Ascending aorta (tissue), 2 donors: ENCODE data around the gene ADPRS. TPM values are rescaled to one million over a fixed set of nuclear protein-coding genes. Genes with fewer than 3 reads are reported as not detected.
A peak's percentile ranks its signal among the peaks of the same experiment; 100 is the strongest.

Experiments used
- DNase-seq, 2 donors: peaks; one replicate each; pipeline ENCODE4 v3.0.0-alpha.2; 2019; ENCODE audit warnings: low spot score in 2 of 2
- H3K27ac ChIP-seq, 2 donors: fragments of 200-600 bp; sonication (generic); one replicate each; pipeline ENCODE4 v1.5.1; 2016 to 2017; ENCODE audit warnings: mild to moderate bottlenecking in 1 of 2
- H3K27me3 ChIP-seq: fragments of 200-600 bp; sonication (generic); one replicate; pipeline ENCODE4 v1.5.1; 2017
- H3K36me3 ChIP-seq, 2 donors: fragments of 200-600 bp; sonication (generic); one replicate each; pipeline ENCODE4 v1.5.1; 2016
- H3K4me1 ChIP-seq, 2 donors: fragments of 200-600 bp; sonication (generic); one replicate each; pipeline ENCODE4 v1.5.1; 2016 to 2017; ENCODE audit warnings: mild to moderate bottlenecking in 1 of 2
- H3K4me3 ChIP-seq, 2 donors: fragments of 200-600 bp; sonication (generic); one replicate each; pipeline ENCODE4 v1.5.1; 2016 to 2017; ENCODE audit warnings: mild to moderate bottlenecking in 1 of 2
- H3K9me3 ChIP-seq, 2 donors: fragments of 200-600 bp; sonication (generic); one replicate each; pipeline ENCODE4 v1.5.1; 2016
- intact Hi-C: fragments of 100-400 bp; cut with DNase I; formaldehyde crosslinking; loops from one replicate; pipeline ENCODE4 v1.15.1; 2023
- total RNA-seq: library from RNA; depleted of rRNA; stranded (reverse); fragments of >200 nt; gene quantifications from one replicate; pipeline ENCODE4 v1.1.0, GENCODE V29; 2016
- TF ChIP-seq, protein P1 (sequence below), 3 experiments: fragments of 200-600 bp in 2 of 3; fragments of 450-650 bp in 1 of 3; sonication (generic) in 2 of 3; IDR thresholded peaks; one replicate each; pipeline ENCODE4 v1.5.1; 2016 to 2019; ENCODE audit warnings: antibody characterized with exemption in 3 of 3, mild to moderate bottlenecking in 1 of 3, moderate library complexity in 1 of 3

Gene ADPRS
- total RNA-seq, 1 donor from 2014 or later: 69.3 TPM

DNA sequence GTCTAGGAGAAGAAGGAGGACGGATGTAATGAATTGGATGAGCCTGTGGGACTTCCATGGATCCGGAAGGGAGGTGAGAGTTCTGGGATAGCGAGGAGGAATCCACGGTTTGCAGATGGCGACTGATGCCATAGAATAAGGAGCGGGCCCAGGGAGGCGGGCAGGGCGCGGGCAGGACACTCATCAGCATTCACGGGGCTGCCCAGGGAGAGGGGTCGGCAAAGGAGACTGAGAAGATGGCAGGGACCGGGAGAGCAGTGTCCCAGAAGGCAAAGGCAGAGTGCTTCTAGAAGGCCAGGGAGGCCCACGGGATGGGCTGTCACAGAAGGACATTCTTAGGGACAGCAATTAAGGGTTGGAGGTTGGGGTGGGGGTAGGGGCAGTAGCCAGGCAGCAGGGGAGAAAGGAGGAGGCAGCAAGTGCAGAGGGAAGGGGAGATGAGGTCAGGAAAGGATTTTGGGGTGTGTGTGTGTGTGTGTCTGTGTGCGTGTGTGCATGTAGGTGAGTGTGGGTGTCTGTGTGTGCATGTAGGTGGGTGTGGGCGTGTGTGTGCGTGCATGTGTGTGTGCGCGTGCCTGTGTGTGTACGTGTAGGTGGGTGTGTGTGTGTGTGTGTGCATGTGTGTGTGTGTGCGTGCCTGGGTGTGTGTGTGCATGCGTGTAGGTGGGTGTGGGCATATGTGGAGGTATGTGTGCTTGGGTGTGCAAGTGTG, 37.5 kb downstream of the ADPRS start:
- TF ChIP-seq, protein P1, sequence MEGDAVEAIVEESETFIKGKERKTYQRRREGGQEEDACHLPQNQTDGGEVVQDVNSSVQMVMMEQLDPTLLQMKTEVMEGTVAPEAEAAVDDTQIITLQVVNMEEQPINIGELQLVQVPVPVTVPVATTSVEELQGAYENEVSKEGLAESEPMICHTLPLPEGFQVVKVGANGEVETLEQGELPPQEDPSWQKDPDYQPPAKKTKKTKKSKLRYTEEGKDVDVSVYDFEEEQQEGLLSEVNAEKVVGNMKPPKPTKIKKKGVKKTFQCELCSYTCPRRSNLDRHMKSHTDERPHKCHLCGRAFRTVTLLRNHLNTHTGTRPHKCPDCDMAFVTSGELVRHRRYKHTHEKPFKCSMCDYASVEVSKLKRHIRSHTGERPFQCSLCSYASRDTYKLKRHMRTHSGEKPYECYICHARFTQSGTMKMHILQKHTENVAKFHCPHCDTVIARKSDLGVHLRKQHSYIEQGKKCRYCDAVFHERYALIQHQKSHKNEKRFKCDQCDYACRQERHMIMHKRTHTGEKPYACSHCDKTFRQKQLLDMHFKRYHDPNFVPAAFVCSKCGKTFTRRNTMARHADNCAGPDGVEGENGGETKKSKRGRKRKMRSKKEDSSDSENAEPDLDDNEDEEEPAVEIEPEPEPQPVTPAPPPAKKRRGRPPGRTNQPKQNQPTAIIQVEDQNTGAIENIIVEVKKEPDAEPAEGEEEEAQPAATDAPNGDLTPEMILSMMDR (IDR thresholded peaks at IDR 0.05): no peak
- intact Hi-C loops: no loop called here
- H3K4me3 ChIP-seq: peak overlapping the region in 1 of 2 donors; percentile 88
- no peaks in the 10 kb centered on the region for H3K27me3 ChIP-seq
- DNase-seq: no peak
- H3K36me3 ChIP-seq: no peaks in the 10 kb centered on the region
- H3K27ac ChIP-seq: no peak overlapping the region
- H3K9me3 ChIP-seq: no peaks in the 10 kb centered on the region
- H3K4me1 ChIP-seq: peaks cover 4 to 11% of the 10 kb centered on the region in 2 donors

DNA sequence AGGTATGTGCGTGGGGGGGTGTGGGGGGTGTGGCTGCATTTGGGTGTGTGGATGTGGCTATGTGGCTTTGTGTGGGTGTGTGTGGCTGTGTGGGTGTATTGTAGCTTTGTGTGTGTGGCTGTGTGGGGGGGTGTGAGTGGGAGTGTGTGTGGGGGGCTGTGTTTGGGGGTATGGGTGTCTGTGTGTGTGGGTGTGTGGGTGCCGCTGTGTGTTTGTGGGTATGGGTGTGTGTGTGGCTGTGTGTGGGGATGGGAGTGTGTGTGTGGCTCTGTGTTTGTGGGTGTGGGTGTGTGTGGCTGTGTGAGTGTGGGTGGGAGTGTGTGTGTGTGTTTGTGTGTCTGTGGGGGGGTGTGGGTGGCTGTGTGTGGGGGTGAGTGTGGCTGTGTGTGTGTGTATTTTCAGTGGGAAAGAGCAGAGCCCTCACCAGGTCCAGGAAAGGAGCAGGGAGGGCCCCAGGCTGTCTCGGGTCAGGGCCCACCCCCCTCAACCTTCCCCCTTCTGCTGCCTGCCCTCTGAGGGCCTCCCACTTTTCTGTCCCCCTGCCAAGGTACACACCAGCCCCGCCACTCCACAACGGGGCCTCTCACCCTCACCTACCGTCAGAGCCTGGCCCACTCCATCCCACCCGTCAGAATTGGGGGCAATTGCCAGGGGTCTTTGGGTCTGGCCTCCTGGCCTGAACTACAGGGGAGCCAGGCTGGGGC, 38.3 kb downstream of the ADPRS start:
- Histone ChIP-seq H3K36me3 (no peaks in the 10 kb centered on the region), H3K9me3 (no peaks in the 10 kb centered on the region), H3K4me3 (no peak overlapping the region), H3K4me1 (peaks cover 4 to 11% of the 10 kb centered on the region in 2 donors), H3K27me3 (no peaks in the 10 kb centered on the region), H3K27ac (no peak overlapping the region)
- intact Hi-C loops: no loop called here
- DNase-seq: no peak
- TF ChIP-seq, protein P1 (IDR thresholded peaks at IDR 0.05): no peak

DNA sequence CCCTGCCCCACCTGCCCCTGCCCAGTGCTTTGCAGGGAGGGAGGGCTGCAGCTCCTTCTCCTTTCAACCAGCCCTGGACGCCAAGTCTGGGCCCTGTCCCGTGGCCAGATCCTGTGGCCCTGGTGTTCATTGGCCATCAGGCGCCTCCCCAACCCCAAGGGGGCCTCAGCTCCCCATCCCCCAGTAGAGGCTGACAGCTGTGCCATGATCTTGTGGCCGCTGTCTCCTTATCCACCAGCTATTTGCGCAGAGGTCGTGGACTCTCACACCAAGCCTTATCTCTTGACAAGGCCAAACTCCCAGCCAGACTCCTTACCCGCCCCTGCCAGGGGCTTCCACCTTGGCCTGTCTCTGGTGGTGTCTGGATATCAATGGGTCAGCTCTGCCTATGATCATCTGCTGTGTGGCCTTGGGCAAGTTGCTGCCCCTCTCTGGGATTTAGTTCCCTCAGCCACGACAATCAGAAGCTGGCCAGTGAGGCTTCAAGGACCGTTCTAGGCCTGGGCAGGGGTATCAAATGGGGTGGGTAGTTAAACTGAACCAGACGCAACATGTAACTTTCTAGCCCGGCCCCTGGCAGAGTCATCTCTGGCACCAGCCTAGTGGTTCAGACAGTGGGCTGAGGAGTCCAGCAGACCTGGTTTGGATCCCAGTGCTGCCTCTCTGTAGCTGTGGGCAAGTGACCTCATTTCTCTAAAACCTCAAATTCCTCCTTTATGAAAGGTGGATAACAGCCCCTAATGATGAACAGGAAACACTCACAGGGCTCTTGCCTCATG, 39.6 kb downstream of the ADPRS start:
- Histone ChIP-seq H3K36me3 (no peaks in the 10 kb centered on the region), H3K4me3 (no peak overlapping the region), H3K4me1 (peaks cover 4 to 11% of the 10 kb centered on the region in 2 donors), H3K27ac (no peak overlapping the region), H3K27me3 (no peaks in the 10 kb centered on the region), H3K9me3 (no peaks in the 10 kb centered on the region)
- TF ChIP-seq, protein P1 (IDR thresholded peaks at IDR 0.05): no peak
- no peak for DNase-seq
- intact Hi-C loops: no loop called here

DNA sequence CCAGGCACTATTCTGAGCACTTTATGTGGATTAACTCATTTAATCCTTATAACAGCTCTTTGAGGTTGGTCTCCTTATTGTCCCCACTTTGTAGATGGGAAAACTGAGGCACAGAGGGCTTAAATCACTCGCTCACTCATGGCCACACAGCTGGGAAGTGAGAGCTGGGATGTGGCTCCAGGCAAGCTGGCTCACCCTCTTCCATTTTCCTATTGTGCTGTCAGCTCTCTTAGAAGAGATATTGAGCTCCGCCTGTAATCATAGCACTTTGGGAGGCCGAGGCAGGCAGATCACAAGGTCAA, 40.2 kb downstream of the ADPRS start:
- Histone ChIP-seq H3K4me1 (peaks cover 4 to 11% of the 10 kb centered on the region in 2 donors), H3K9me3 (no peaks in the 10 kb centered on the region), H3K27me3 (no peaks in the 10 kb centered on the region), H3K36me3 (no peaks in the 10 kb centered on the region), H3K27ac (no peak overlapping the region), H3K4me3 (no peak overlapping the region)
- TF ChIP-seq, protein P1 (IDR thresholded peaks at IDR 0.05): no peak
- DNase-seq: no peak
- intact Hi-C loops: no loop called here

DNA sequence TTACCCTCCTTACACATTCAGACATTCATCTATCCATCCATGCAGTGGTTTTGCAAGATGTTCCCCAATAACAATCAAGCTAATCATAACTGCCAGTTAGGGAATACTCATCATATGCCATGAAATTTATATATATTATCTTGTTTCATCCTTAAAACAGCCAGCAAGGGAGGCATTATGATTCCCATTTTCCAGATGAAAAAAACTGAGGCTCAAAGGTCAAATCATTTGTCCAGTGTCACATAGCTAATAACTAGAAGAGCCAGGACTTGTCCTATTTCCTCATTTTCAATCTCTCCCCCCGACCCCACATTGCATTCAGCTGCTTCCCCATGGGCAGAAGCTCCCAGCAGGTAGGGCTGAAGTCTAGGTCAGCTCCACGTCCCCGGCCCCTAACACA, 43.3 kb downstream of the ADPRS start:
- DNase-seq: no peak
- no peaks in the 10 kb centered on the region for H3K9me3 ChIP-seq
- no peak overlapping the region for H3K27ac ChIP-seq
- TF ChIP-seq, protein P1 (IDR thresholded peaks at IDR 0.05): no peak
- H3K4me3 ChIP-seq: no peak overlapping the region
- no peaks in the 10 kb centered on the region for H3K27me3 ChIP-seq
- no peaks in the 10 kb centered on the region for H3K36me3 ChIP-seq
- intact Hi-C loops: loop anchor here (2.0 kb wide), 1 partner anchor 17 kb away; no protein-coding TSS in a partner anchor
- peaks cover 8 to 27% of the 10 kb centered on the region in 2 donors for H3K4me1 ChIP-seq
